ENCODE measurements around the gene IL17D. TPM values are rescaled to one million over a fixed set of nuclear protein-coding genes. Genes with fewer than 3 reads are reported as not detected.
A peak's percentile ranks its signal among the peaks of the same experiment; 100 is the strongest.

Gene IL17D
- total and polyA plus RNA-seq, 2 donors (not counting 3 experiments of a cell fraction or from before 2014, with no cell fraction given): 4.0 to 6.1 TPM

- FAIRE-seq: no peak
- no peaks in the 10 kb centered on the region for H4K20me1 ChIP-seq (replicated peaks; ENCODE audit: control insufficient read depth, extremely low read depth, insufficient read depth, low read length)
- no peaks in the 10 kb centered on the region for H3K9me1 ChIP-seq (replicated peaks; ENCODE audit: control insufficient read depth, extremely low read depth, insufficient read depth, low read length)
- intact Hi-C loops (cut with micrococcal nuclease): loop anchor here (10.0 kb wide), 1 partner anchor 185 kb away; the partner anchor contains the start of gene CRYL1
- TF ChIP-seq CTCF (IDR thresholded peaks at IDR 0.05; ENCODE audit: extremely low read depth in 1 of 2, insufficient read depth in 1 of 2, low read depth in 1 of 2, low read length in 2 of 2): no peak
- TF ChIP-seq POLR2A (IDR thresholded peaks at IDR 0.05; ENCODE audit: low read depth, low read length): no peak
- no peak for TF ChIP-seq FOS (IDR thresholded peaks at IDR 0.05; ENCODE audit: borderline replicate concordance, insufficient read depth, low read length)
- TF ChIP-seq MYC (IDR thresholded peaks at IDR 0.05; ENCODE audit: low read depth, low read length): no peak
- no peak for TF ChIP-seq GATA2 (IDR thresholded peaks at IDR 0.05; ENCODE audit: insufficient read depth, insufficient read length, low read depth, low read length)
- TF ChIP-seq JUN (IDR thresholded peaks at IDR 0.05; ENCODE audit: borderline replicate concordance, insufficient read depth, insufficient read length, low read depth): no peak
- TF ChIP-seq EZH2 (IDR thresholded peaks at IDR 0.05; ENCODE audit: borderline replicate concordance, low read depth, low read length, severe bottlenecking): no peak
- no peak for TF ChIP-seq MAX (IDR thresholded peaks at IDR 0.05; ENCODE audit: insufficient read depth, insufficient read length)
- no peak for TF ChIP-seq POLR2AphosphoS5 (IDR thresholded peaks at IDR 0.05; ENCODE audit: insufficient read depth, low read depth, low read length)
- ChIA-PET POLR2A (interaction anchor here (0.5 kb wide), 1 partner anchor 142 kb away, joined by 4 read pairs; no protein-coding TSS in a partner anchor), CTCF (interaction anchor here (0.7 to 9.5 kb wide), 10 partner anchors 11 to 475 kb away, joined by 3 to 92 read pairs (median 12); no protein-coding TSS in a partner anchor)
- no peaks in the 10 kb centered on the region for H3K9me3 ChIP-seq (replicated peaks; ENCODE audit: control insufficient read depth, insufficient read depth, low read length)
- no peaks in the 10 kb centered on the region for H3K27me3 ChIP-seq (ENCODE audit: control insufficient read depth in 2 of 2, insufficient read depth in 2 of 2, low read length in 2 of 2)
- peaks cover 31% of the 10 kb centered on the region for H3K4me1 ChIP-seq (ENCODE audit: control insufficient read depth, extremely low read depth, insufficient read depth, low read length)
- dilution Hi-C loops (cut with MboI; ENCODE audit: extremely low pct_ligation_motif_present, low sequenced_read_pairs): no loop called here
- H3K27ac ChIP-seq (ENCODE audit: insufficient read depth, low read depth, low read length): peak overlapping the region; percentile 61
- H3K79me2 ChIP-seq (ENCODE audit: control insufficient read depth, insufficient read depth, low read length): no peaks in the 10 kb centered on the region
- H3K4me2 ChIP-seq (ENCODE audit: insufficient read depth, low read length): peak overlapping the region; percentile 5
- no TSS peak for BruUV-seq (replicated peaks)
- H3K4me3 ChIP-seq (replicated peaks in 1 of 3; ENCODE audit: insufficient read depth in 1 of 3, low read depth in 1 of 3, low read length in 3 of 3): no peak overlapping the region
- peak overlapping the region; percentile 34 for H2AFZ ChIP-seq (ENCODE audit: low read depth, low read length)
- no peaks in the 10 kb centered on the region for H3K36me3 ChIP-seq (ENCODE audit: control insufficient read depth in 2 of 2, extremely low read depth in 1 of 2, insufficient read depth in 2 of 2, low read length in 2 of 2)
- H3K9ac ChIP-seq (replicated peaks; ENCODE audit: extremely low read depth, insufficient read depth, low read length): no peak overlapping the region
- DNase-seq (ENCODE audit: low read depth, low spot score): no peak
Observed at GRCh38 chr13:20709782-20710181, 6.3 kb downstream of the IL17D start.
